DND-41 (cell line): Measurements from ENCODE around the gene AGAP1.

Experiments
- ATAC-seq: fragments of 200-7000 bp; cut with Tn5 transposase; 3 replicates; pipeline ENCODE4 v1.9.1; 2021; ENCODE audit warnings: low read depth; ENCODE audit not compliant: insufficient read depth
- DNase-seq: peaks from one replicate; pipeline ENCODE4 v3.0.0-alpha.2; 2020
- H2AFZ ChIP-seq: 2 replicates; pipeline ENCODE4 v1.6.0; 2012; ENCODE audit warnings: low read depth, low read length
- H3K27ac ChIP-seq: 2 replicates; pipeline ENCODE4 v1.5.1; 2012; ENCODE audit warnings: low read length, inconsistent platforms
- H3K27me3 ChIP-seq: fragments of 200-600 bp; sonication (generic); 2 replicates; pipeline ENCODE4 v1.6.0; 2012; ENCODE audit warnings: low read length, mild to moderate bottlenecking, inconsistent platforms; ENCODE audit not compliant: insufficient read depth, poor library complexity
- H3K36me3 ChIP-seq: 2 replicates; pipeline ENCODE4 v1.5.1; 2012; ENCODE audit warnings: low read length, inconsistent platforms; ENCODE audit not compliant: insufficient read depth
- H3K4me1 ChIP-seq: 2 replicates; pipeline ENCODE4 v1.5.1; 2012; ENCODE audit warnings: mild to moderate bottlenecking, low read length; ENCODE audit not compliant: insufficient read depth
- H3K4me2 ChIP-seq: 2 replicates; pipeline ENCODE4 v1.6.0; 2012; ENCODE audit warnings: mild to moderate bottlenecking, moderate library complexity, low read length, inconsistent platforms; ENCODE audit not compliant: insufficient read depth
- H3K4me3 ChIP-seq, 2 experiments: fragments of 200-600 bp in 1 of 2; shearing (Covaris generic) in 1 of 2; 2 replicates each; pipeline ENCODE4 v1.5.1; 2012 to 2016; ENCODE audit warnings: inconsistent platforms in 2 of 2, low read length in 2 of 2, mild to moderate bottlenecking in 2 of 2, low read depth in 1 of 2, moderate library complexity in 1 of 2
- H3K79me2 ChIP-seq: 2 replicates; pipeline ENCODE4 v1.6.0; 2012; ENCODE audit warnings: low read length, inconsistent platforms; ENCODE audit not compliant: insufficient read depth
- H3K9ac ChIP-seq: 2 replicates; pipeline ENCODE4 v1.6.0; 2012; ENCODE audit warnings: low read depth, mild to moderate bottlenecking, inconsistent platforms, low read length, moderate library complexity
- H3K9me3 ChIP-seq: 2 replicates; pipeline ENCODE4 v1.5.1; 2012; ENCODE audit warnings: low read length, moderate library complexity, mild to moderate bottlenecking, inconsistent platforms; ENCODE audit not compliant: insufficient read depth, severe bottlenecking
- H4K20me1 ChIP-seq: 2 replicates; pipeline ENCODE4 v1.6.0; 2012; ENCODE audit warnings: low read length; ENCODE audit not compliant: insufficient read depth
- EZH2 ChIP-seq: IDR thresholded peaks from 3 replicates; pipeline ENCODE4 v1.6.1; 2012; ENCODE audit warnings: borderline replicate concordance, low read depth, mild to moderate bottlenecking, moderate library complexity, low read length, inconsistent platforms; ENCODE audit not compliant: severe bottlenecking
- TF ChIP-seq, protein P1 (sequence below): IDR thresholded peaks from 2 replicates; pipeline ENCODE4 v1.5.1; 2012; ENCODE audit warnings: borderline replicate concordance, low read length, moderate library complexity, mild to moderate bottlenecking; ENCODE audit not compliant: poor library complexity, severe bottlenecking; ENCODE audit errors: extremely low read depth

AGAP1 gene

GRCh38 chr2:235626658-235627057, 132.8 kb downstream of the AGAP1 start:
- Histone ChIP-seq H4K20me1 (no peaks in the 10 kb centered on the region; the same call in 1 of the 2 replicates), H3K4me3 (no peak overlapping the region), H2AFZ (no peak overlapping the region), H3K27me3 (peaks cover 6% of the 10 kb centered on the region), H3K36me3 (no peaks in the 10 kb centered on the region), H3K4me2 (no peak overlapping the region), H3K27ac (no peak overlapping the region), H3K9me3 (no peaks in the 10 kb centered on the region), H3K79me2 (no peaks in the 10 kb centered on the region), H3K9ac (no peak overlapping the region), H3K4me1 (no peaks in the 10 kb centered on the region)
- no peak for DNase-seq
- TF ChIP-seq, protein P1, sequence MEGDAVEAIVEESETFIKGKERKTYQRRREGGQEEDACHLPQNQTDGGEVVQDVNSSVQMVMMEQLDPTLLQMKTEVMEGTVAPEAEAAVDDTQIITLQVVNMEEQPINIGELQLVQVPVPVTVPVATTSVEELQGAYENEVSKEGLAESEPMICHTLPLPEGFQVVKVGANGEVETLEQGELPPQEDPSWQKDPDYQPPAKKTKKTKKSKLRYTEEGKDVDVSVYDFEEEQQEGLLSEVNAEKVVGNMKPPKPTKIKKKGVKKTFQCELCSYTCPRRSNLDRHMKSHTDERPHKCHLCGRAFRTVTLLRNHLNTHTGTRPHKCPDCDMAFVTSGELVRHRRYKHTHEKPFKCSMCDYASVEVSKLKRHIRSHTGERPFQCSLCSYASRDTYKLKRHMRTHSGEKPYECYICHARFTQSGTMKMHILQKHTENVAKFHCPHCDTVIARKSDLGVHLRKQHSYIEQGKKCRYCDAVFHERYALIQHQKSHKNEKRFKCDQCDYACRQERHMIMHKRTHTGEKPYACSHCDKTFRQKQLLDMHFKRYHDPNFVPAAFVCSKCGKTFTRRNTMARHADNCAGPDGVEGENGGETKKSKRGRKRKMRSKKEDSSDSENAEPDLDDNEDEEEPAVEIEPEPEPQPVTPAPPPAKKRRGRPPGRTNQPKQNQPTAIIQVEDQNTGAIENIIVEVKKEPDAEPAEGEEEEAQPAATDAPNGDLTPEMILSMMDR: no peak
- TF ChIP-seq EZH2: no peak
- ATAC-seq: no peak

DNA sequence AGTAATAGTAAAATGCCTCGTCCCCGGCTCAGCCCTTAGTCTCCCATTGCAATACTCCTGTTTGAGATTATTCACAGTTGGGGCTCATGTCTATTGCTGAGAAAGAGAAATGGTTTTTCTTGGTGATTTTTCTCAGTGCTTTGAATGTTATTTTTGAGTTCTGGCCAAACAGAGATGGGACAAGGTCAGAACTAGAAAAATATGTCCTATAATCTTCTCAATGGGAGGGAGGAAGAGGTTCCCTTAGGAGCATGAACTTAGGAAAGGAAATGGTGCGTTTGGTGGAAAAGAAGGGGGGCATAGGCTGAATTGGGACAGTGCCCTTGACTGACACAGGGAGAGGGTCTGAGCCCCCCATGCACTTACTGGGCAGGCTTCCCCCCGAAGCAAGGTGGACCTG, 133.8 kb downstream of the AGAP1 start:
- Histone ChIP-seq H3K27me3 (peaks cover 8% of the 10 kb centered on the region), H3K4me2 (no peak overlapping the region), H3K4me1 (no peaks in the 10 kb centered on the region), H3K36me3 (no peaks in the 10 kb centered on the region), H3K9me3 (no peaks in the 10 kb centered on the region), H3K27ac (no peak overlapping the region), H3K9ac (no peak overlapping the region), H3K4me3 (no peak overlapping the region), H3K79me2 (no peaks in the 10 kb centered on the region), H4K20me1 (no peaks in the 10 kb centered on the region; the same call in 1 of the 2 replicates), H2AFZ (no peak overlapping the region)
- no peak for ATAC-seq
- TF ChIP-seq, protein P1: no peak
- no peak for TF ChIP-seq EZH2
- no peak for DNase-seq

DNA sequence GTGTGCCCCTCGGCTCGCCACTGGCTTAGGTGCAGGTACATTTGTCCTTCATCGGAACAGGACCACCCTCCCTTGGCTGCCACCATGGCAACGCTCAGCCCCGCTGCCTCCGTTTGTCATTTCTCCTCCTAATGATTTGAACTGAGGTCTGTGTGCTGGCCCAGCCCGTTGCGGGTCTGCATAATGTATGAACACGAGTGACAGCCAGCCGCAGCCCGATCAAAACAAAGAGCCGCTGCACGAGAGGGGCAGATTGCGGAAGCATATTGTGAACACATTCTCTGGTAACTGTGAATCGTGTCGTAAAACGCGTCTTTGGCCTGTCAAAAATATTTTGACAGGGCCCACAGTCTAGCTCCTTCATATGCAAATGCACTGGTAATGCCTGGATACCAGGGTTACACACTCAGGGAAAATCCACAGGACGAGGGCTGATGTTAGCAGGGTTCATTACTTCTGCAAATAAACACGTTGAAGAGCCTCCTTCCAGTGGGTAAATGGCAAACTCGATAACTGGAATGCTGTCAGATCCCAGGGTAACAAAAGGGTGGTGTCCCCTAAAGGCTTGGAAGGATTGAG, 137.0 kb downstream of the AGAP1 start:
- H4K20me1 ChIP-seq: no peaks in the 10 kb centered on the region; the same call in 1 of the 2 replicates
- no peak overlapping the region for H2AFZ ChIP-seq
- no peaks in the 10 kb centered on the region for H3K36me3 ChIP-seq
- peaks cover 8% of the 10 kb centered on the region for H3K27me3 ChIP-seq
- TF ChIP-seq, protein P1: no peak
- TF ChIP-seq EZH2: no peak
- ATAC-seq (no peak), DNase-seq (no peak)
- no peaks in the 10 kb centered on the region for H3K9me3 ChIP-seq
- H3K4me1 ChIP-seq: no peaks in the 10 kb centered on the region
- no peak overlapping the region for H3K4me2 ChIP-seq
- H3K9ac ChIP-seq: no peak overlapping the region
- H3K79me2 ChIP-seq: no peaks in the 10 kb centered on the region
- H3K27ac ChIP-seq: no peak overlapping the region
- H3K4me3 ChIP-seq: no peak overlapping the region
